Ascending aorta (tissue), 2 donors: ENCODE measurements around the gene KCNH2. TPM values are rescaled to one million over a fixed set of nuclear protein-coding genes. Genes with fewer than 3 reads are reported as not detected.
A peak's percentile ranks its signal among the peaks of the same experiment; 100 is the strongest.
"Not testable (repeated sequence)": the region's sequence is repeated elsewhere in the genome, so short reads cannot be mapped to it uniquely, and the experiment has no call there.

Experiments used
- DNase-seq, 2 donors: peaks; one replicate each; pipeline ENCODE4 v3.0.0-alpha.2; 2019; ENCODE audit warnings: low spot score in 2 of 2
- H3K27ac ChIP-seq, 2 donors: fragments of 200-600 bp; sonication (generic); one replicate each; pipeline ENCODE4 v1.5.1; 2016 to 2017; ENCODE audit warnings: mild to moderate bottlenecking in 1 of 2
- H3K27me3 ChIP-seq: fragments of 200-600 bp; sonication (generic); one replicate; pipeline ENCODE4 v1.5.1; 2017
- H3K36me3 ChIP-seq, 2 donors: fragments of 200-600 bp; sonication (generic); one replicate each; pipeline ENCODE4 v1.5.1; 2016
- H3K4me1 ChIP-seq, 2 donors: fragments of 200-600 bp; sonication (generic); one replicate each; pipeline ENCODE4 v1.5.1; 2016 to 2017; ENCODE audit warnings: mild to moderate bottlenecking in 1 of 2
- H3K4me3 ChIP-seq, 2 donors: fragments of 200-600 bp; sonication (generic); one replicate each; pipeline ENCODE4 v1.5.1; 2016 to 2017; ENCODE audit warnings: mild to moderate bottlenecking in 1 of 2
- H3K9me3 ChIP-seq, 2 donors: fragments of 200-600 bp; sonication (generic); one replicate each; pipeline ENCODE4 v1.5.1; 2016
- intact Hi-C: fragments of 100-400 bp; cut with DNase I; formaldehyde crosslinking; loops from one replicate; pipeline ENCODE4 v1.15.1; 2023
- total RNA-seq: library from RNA; depleted of rRNA; stranded (reverse); fragments of >200 nt; gene quantifications from one replicate; pipeline ENCODE4 v1.1.0, GENCODE V29; 2016
- TF ChIP-seq, protein P1 (sequence below), 3 experiments: fragments of 200-600 bp in 2 of 3; fragments of 450-650 bp in 1 of 3; sonication (generic) in 2 of 3; IDR thresholded peaks; one replicate each; pipeline ENCODE4 v1.5.1; 2016 to 2019; ENCODE audit warnings: antibody characterized with exemption in 3 of 3, mild to moderate bottlenecking in 1 of 3, moderate library complexity in 1 of 3

Gene KCNH2
- total RNA-seq, 1 donor from 2014 or later: not detected

DNA sequence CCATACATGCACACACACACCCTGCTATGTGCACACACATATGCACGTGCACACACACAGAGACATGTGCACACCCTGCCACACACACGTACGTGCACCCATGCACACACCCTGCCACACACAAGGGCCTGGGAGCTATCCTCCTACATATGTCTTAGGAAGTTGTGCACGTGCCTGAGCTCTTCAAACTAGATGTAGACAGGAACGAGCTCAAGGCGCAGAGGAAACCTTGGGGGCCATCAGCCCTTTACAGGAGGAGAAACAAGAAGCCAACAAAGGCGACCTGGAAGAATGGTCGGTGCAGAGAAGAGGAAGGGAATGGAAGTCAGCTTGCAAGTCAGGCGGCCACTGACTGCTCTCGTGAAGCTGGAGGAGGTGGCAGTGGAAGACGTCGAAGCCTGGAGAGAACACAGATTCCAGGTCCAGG lies 67.1 kb downstream of the KCNH2 start:
- H3K9me3 ChIP-seq: no peaks in the 10 kb centered on the region
- TF ChIP-seq, protein P1, sequence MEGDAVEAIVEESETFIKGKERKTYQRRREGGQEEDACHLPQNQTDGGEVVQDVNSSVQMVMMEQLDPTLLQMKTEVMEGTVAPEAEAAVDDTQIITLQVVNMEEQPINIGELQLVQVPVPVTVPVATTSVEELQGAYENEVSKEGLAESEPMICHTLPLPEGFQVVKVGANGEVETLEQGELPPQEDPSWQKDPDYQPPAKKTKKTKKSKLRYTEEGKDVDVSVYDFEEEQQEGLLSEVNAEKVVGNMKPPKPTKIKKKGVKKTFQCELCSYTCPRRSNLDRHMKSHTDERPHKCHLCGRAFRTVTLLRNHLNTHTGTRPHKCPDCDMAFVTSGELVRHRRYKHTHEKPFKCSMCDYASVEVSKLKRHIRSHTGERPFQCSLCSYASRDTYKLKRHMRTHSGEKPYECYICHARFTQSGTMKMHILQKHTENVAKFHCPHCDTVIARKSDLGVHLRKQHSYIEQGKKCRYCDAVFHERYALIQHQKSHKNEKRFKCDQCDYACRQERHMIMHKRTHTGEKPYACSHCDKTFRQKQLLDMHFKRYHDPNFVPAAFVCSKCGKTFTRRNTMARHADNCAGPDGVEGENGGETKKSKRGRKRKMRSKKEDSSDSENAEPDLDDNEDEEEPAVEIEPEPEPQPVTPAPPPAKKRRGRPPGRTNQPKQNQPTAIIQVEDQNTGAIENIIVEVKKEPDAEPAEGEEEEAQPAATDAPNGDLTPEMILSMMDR (IDR thresholded peaks at IDR 0.05): no peak
- H3K27me3 ChIP-seq: no peaks in the 10 kb centered on the region
- no peak overlapping the region for H3K4me3 ChIP-seq
- no peak for DNase-seq
- intact Hi-C loops: no loop called here
- H3K4me1 ChIP-seq: no peaks in the 10 kb centered on the region
- H3K27ac ChIP-seq: no peak overlapping the region
- H3K36me3 ChIP-seq: no peaks in the 10 kb centered on the region

- intact Hi-C loops, H3K4me1 ChIP-seq, H3K27me3 ChIP-seq, H3K9me3 ChIP-seq, H3K36me3 ChIP-seq, H3K27ac ChIP-seq, H3K4me3 ChIP-seq, DNase-seq: not testable (repeated sequence)
These were observed 67.7 kb downstream of the KCNH2 start for GRCh38 chr7:150910305-150910995.

- intact Hi-C loops: loop anchor here (10.0 kb wide), 1 partner anchor 265 kb away; no protein-coding TSS in a partner anchor
- no peaks in the 10 kb centered on the region for H3K36me3 ChIP-seq
- DNase-seq: no peak
These were observed 68.7 kb downstream of the KCNH2 start for GRCh38 chr7:150909200-150909995.

GRCh38 chr7:150908173-150908572 lies 69.9 kb downstream of the KCNH2 start:
- H3K4me1 ChIP-seq: peaks cover 0 to 8% of the 10 kb centered on the region in 2 donors
- intact Hi-C loops: loop anchor here (10.0 kb wide), 1 partner anchor 267 kb away; no protein-coding TSS in a partner anchor
- H3K27ac ChIP-seq: no peak overlapping the region
- H3K4me3 ChIP-seq: no peak overlapping the region
- TF ChIP-seq, protein P1 (IDR thresholded peaks at IDR 0.05): no peak
- H3K27me3 ChIP-seq: no peaks in the 10 kb centered on the region
- no peaks in the 10 kb centered on the region for H3K9me3 ChIP-seq
- H3K36me3 ChIP-seq: no peaks in the 10 kb centered on the region
- no peak for DNase-seq

More at GRCh38 chr7:150909200-150909995, 68.7 kb downstream of the KCNH2 start:
- no peak overlapping the region for H3K27ac ChIP-seq
- H3K9me3 ChIP-seq: no peaks in the 10 kb centered on the region
- no peak overlapping the region for H3K4me3 ChIP-seq
- H3K27me3 ChIP-seq: no peaks in the 10 kb centered on the region
- TF ChIP-seq, protein P1 (IDR thresholded peaks at IDR 0.05): no peak
- H3K4me1 ChIP-seq: peaks cover 0 to 3% of the 10 kb centered on the region in 2 donors

- Histone ChIP-seq H3K36me3 (no peaks in the 10 kb centered on the region), H3K27ac (peak overlapping the region; percentile 31 to 50), H3K27me3 (no peaks in the 10 kb centered on the region), H3K9me3 (no peaks in the 10 kb centered on the region), H3K4me3 (no peak overlapping the region), H3K4me1 (peaks cover 0 to 8% of the 10 kb centered on the region in 2 donors)
- no peak for DNase-seq
- TF ChIP-seq, protein P1 (IDR thresholded peaks at IDR 0.05): no peak
- intact Hi-C loops: loop anchor here (10.0 kb wide), 1 partner anchor 271 kb away; no protein-coding TSS in a partner anchor
These were observed 73.9 kb downstream of the KCNH2 start for GRCh38 chr7:150904011-150904909.
